Tongue (tissue), 2 donors: ENCODE results near the gene FBN2. TPM values are rescaled to one million over a fixed set of nuclear protein-coding genes. Genes with fewer than 3 reads are reported as not detected.

ENCODE experiments used
- small RNA-seq: library from RNA; depleted of rRNA; stranded (forward); fragments of <200 nt; gene quantifications from one replicate; pipeline ENCODE3, GENCODE V24; 2014; ENCODE audit warnings: low replicate concordance
- total RNA-seq: library from RNA; depleted of rRNA; stranded (reverse); fragments of >200 nt; gene quantifications from one replicate; pipeline ENCODE4 v1.2.3, GENCODE V29; 2014

FBN2 gene
- total RNA-seq, 1 donor from 2014 or later = 215 TPM

Small RNA genes lying within 50 kb of the gene (small RNA-seq; reads per million reads assigned to genes)
- not detected for gene RF00019
